ENCODE data around the gene HOXC11.

- TF ChIP-seq SUZ12 (IDR thresholded peaks at IDR 0.05; ENCODE audit: extremely low read depth, insufficient read depth, insufficient read length) (no peak), YY1 (IDR thresholded peaks at IDR 0.05; ENCODE audit: insufficient read depth, insufficient read length) (no peak)
Observed at GRCh38 chr12:53983950-53984572, 11.1 kb downstream of the HOXC11 start.
